K562 (cell line): ENCODE measurements around the gene HS3ST3A1. TPM values are rescaled to one million over a fixed set of nuclear protein-coding genes. Genes with fewer than 3 reads are reported as not detected.

Source experiments
- ATAC-seq: fragments of 200-7000 bp; cut with Tn5 transposase; 3 replicates; pipeline ENCODE4 v1.9.1; 2020; ENCODE audit warnings: moderate library complexity
- BruUV-seq: library from RNA; stranded (reverse); fragments of 400-500 nt; replicated peaks from 2 replicates; lab custom pipeline; 2021; lab: Mats Ljungman, UMichigan
- CTCF ChIA-PET: fragments of 300-600 bp; formaldehyde crosslinking; extraction: SDS; loops from one replicate; lab custom pipeline; 2021; ENCODE audit warnings: low intra/inter-chr PET ratio; lab: Yijun Ruan, JAX
- POLR2A ChIA-PET: fragments of 300-600, 350-650 bp; sonication (Branson Sonifier 250); formaldehyde crosslinking; extraction: SDS; loops from one replicate; lab custom pipeline; 2021; ENCODE audit warnings: antibody characterized with exemption, inconsistent platforms; lab: Yijun Ruan, JAX
- DNase-seq, 4 experiments: peaks; one replicate each; pipeline versions ENCODE4 v3.0.0 to v3.0.0-alpha.2; 2011 to 2018; ENCODE audit warnings: low spot score in 3 of 4, mixed read lengths in 3 of 4; ENCODE audit errors: extremely low read depth in 1 of 4
- FAIRE-seq: peaks from 2 replicates; lab custom pipeline; 2011; peaks lifted over from hg19 to GRCh38; lab: Jason Lieb, UNC
- H2AFZ ChIP-seq: 2 replicates; pipeline ENCODE4 v1.6.0; 2011; ENCODE audit warnings: low read depth, low read length, control low read depth, inconsistent platforms
- H3K27ac ChIP-seq: fragments of 200-600 bp; 3 replicates; pipeline ENCODE4 v1.8.0; 2011; ENCODE audit warnings: low read depth, mild to moderate bottlenecking, control low read depth, inconsistent platforms, low read length, moderate library complexity, mixed read lengths; ENCODE audit errors: extremely low read depth
- H3K27me3 ChIP-seq, 2 experiments: fragments of 300-600 bp in 1 of 2; 2 replicates in 1 of 2; 3 replicates in 1 of 2; pipeline versions ENCODE4 v1.6.0 to v1.8.0; 2011; ENCODE audit warnings: inconsistent platforms in 2 of 2, low read length in 2 of 2, mild to moderate bottlenecking in 1 of 2, mixed read lengths in 1 of 2, moderate library complexity in 1 of 2; ENCODE audit not compliant: control insufficient read depth in 2 of 2, insufficient read depth in 2 of 2
- H3K36me3 ChIP-seq: fragments of 300-600 bp; 3 replicates; pipeline ENCODE4 v1.8.0; 2011; ENCODE audit warnings: mild to moderate bottlenecking, low read length, inconsistent platforms; ENCODE audit not compliant: control insufficient read depth, insufficient read depth
- H3K4me1 ChIP-seq, 2 experiments: fragments of 200-600 bp in 1 of 2; replicated peaks in 1 of 2; 2 replicates in 1 of 2; 3 replicates in 1 of 2; pipeline versions ENCODE4 v1.5.1 to v1.8.0; 2011; ENCODE audit warnings: inconsistent platforms in 2 of 2, low read length in 2 of 2, mild to moderate bottlenecking in 1 of 2, mixed read lengths in 1 of 2, moderate library complexity in 1 of 2; ENCODE audit not compliant: control insufficient read depth in 2 of 2, insufficient read depth in 2 of 2
- H3K4me2 ChIP-seq: 2 replicates; pipeline ENCODE4 v1.6.1; 2011; ENCODE audit warnings: low read length, control low read depth, inconsistent platforms, mixed read lengths; ENCODE audit not compliant: insufficient read depth
- H3K4me3 ChIP-seq: fragments of 200-600 bp; sonication (generic), shearing (Covaris generic); 2 replicates; pipeline ENCODE4 v1.5.1; 2016; ENCODE audit warnings: control low read depth, inconsistent platforms
- H3K79me2 ChIP-seq: fragments of 200-600 bp; 3 replicates; pipeline ENCODE4 v1.8.0; 2011; ENCODE audit warnings: low read length, inconsistent platforms; ENCODE audit not compliant: control insufficient read depth, insufficient read depth
- H3K9ac ChIP-seq, 2 experiments: 2 replicates each; pipeline versions ENCODE4 v1.6.0 to v1.6.1; 2011; ENCODE audit warnings: low read depth in 2 of 2, low read length in 2 of 2, control low read depth in 1 of 2, inconsistent platforms in 1 of 2, mild to moderate bottlenecking in 1 of 2, mixed read lengths in 1 of 2; ENCODE audit not compliant: insufficient read depth in 1 of 2
- H3K9me1 ChIP-seq: one replicate; pipeline ENCODE4 v1.6.0; 2011; ENCODE audit warnings: inconsistent platforms, mild to moderate bottlenecking, low read length, moderate library complexity; ENCODE audit not compliant: control insufficient read depth, insufficient read depth
- H3K9me3 ChIP-seq: replicated peaks from 2 replicates; pipeline ENCODE4 v1.5.1; 2011; ENCODE audit warnings: low read depth, low read length, inconsistent platforms; ENCODE audit not compliant: control insufficient read depth, insufficient read depth
- H4K20me1 ChIP-seq: replicated peaks from 2 replicates; pipeline ENCODE4 v1.6.1; 2011; ENCODE audit warnings: low read length, inconsistent platforms, mixed read lengths; ENCODE audit not compliant: control insufficient read depth, insufficient read depth
- ARID1B ChIP-seq: fragments of 450-650 bp; IDR thresholded peaks from 2 replicates; pipeline ENCODE4 v1.6.1; 2016; ENCODE audit warnings: antibody characterized with exemption, mild to moderate bottlenecking, inconsistent platforms
- DPF2 ChIP-seq: fragments of 450-650 bp; IDR thresholded peaks from 2 replicates; pipeline ENCODE4 v1.6.1; 2016
- GATA2 ChIP-seq: sonication (generic); formaldehyde crosslinking; IDR thresholded peaks from 2 replicates; pipeline ENCODE4 v1.4.0; 2020; ENCODE audit warnings: mild to moderate bottlenecking, missing genetic modification reagents
- HCFC1 ChIP-seq: IDR thresholded peaks from 2 replicates; pipeline ENCODE4 v1.6.1; 2012; ENCODE audit warnings: low read depth, low read length, improper control_type of control experiment
- SIRT6 ChIP-seq: IDR thresholded peaks from one replicate; pipeline ENCODE4 v1.6.1; 2012; ENCODE audit warnings: low read depth, mild to moderate bottlenecking, control low read depth, inconsistent platforms, low read length, moderate library complexity
- TSC22D4 ChIP-seq: fragments of 450-650 bp; IDR thresholded peaks from 2 replicates; pipeline ENCODE4 v1.6.1; 2016; ENCODE audit warnings: missing genetic modification characterization, missing biosample characterization, control low read depth
- ZFP1 ChIP-seq: fragments of 450-650 bp; formaldehyde crosslinking; IDR thresholded peaks from 2 replicates; pipeline ENCODE4 v1.4.0; 2020; ENCODE audit warnings: mild to moderate bottlenecking, mixed read lengths
- ZNF431 ChIP-seq: sonication (generic); formaldehyde crosslinking; IDR thresholded peaks from 2 replicates; pipeline ENCODE4 v1.8.0; 2022; ENCODE audit warnings: mild to moderate bottlenecking, missing genetic modification reagents
- ZNF717 ChIP-seq: fragments of 250-450 bp; sonication (Bioruptor Pico); IDR thresholded peaks from 2 replicates; pipeline ENCODE4 v1.5.0; 2021
- ZNF77 ChIP-seq: fragments of 250-450 bp; sonication (Bioruptor Pico); IDR thresholded peaks from 2 replicates; pipeline ENCODE4 v1.5.0; 2020
- in situ Hi-C: fragments of 300-500 bp; cut with MboI; formaldehyde crosslinking; loops from 4 replicates; pipeline ENCODE4 v1.15.0; 2018; ENCODE audit warnings: inconsistent platforms, mixed read lengths
- intact Hi-C: fragments of 100-400 bp; cut with micrococcal nuclease; formaldehyde crosslinking; loops from 2 replicates; pipeline ENCODE4 v1.14.2; 2022
- polyA plus RNA-seq, 8 experiments: library from polyadenylated mRNA; depleted of rRNA in 4 of 8; stranded (reverse) in 5 of 8; unstranded in 3 of 8; fragments of >200 nt; fragmentation: Nextera tagmentation in 2 of 8; fragmentation: Illumina TruSeq in 1 of 8; extraction: Ambion mirVana in 2 of 8; extraction: Trizol in 1 of 8; gene quantifications; 2 replicates each; pipeline versions ENCODE4 v1.2.1 to v1.2.3, GENCODE V29; 2011 to 2014; ENCODE audit warnings: inconsistent platforms in 1 of 8, missing spikeins in 1 of 8
- total RNA-seq, 7 experiments: library from RNA; depleted of rRNA in 6 of 7; stranded (reverse); fragments of >200 nt in 6 of 7; fragmentation: Illumina TruSeq in 2 of 7; extraction: Trizol in 2 of 7; gene quantifications; 2 replicates each; pipeline versions ENCODE4 v1.2.1 to v1.2.3, GENCODE V29; 2011 to 2021; ENCODE audit warnings: low replicate concordance in 1 of 7
- TF ChIP-seq, protein P1 (sequence below): sonication (generic); formaldehyde crosslinking; IDR thresholded peaks from 2 replicates; pipeline ENCODE4 v1.9.0; 2022; ENCODE audit warnings: mild to moderate bottlenecking, missing genetic modification reagents
- TF ChIP-seq, protein P2 (sequence below): fragments of 450-650 bp; IDR thresholded peaks from 2 replicates; pipeline ENCODE4 v1.6.1; 2016; ENCODE audit warnings: low read depth
- TF ChIP-seq, protein P3 (sequence below), 2 experiments: fragments of 450-650 bp in 1 of 2; IDR thresholded peaks; 2 replicates each; pipeline ENCODE4 v1.6.1; 2011 to 2017; ENCODE audit warnings: low read depth in 2 of 2, antibody characterized with exemption in 1 of 2, borderline replicate concordance in 1 of 2, low read length in 1 of 2, mild to moderate bottlenecking in 1 of 2, mixed read lengths in 1 of 2; ENCODE audit not compliant: control insufficient read depth in 1 of 2

Gene HS3ST3A1
- total and polyA plus RNA-seq, 9 of the 15 experiments (the other 6 are each of a cell fraction or from before 2014, with no cell fraction given): 0.25 to 14.8 (median 2.3) TPM

DNA sequence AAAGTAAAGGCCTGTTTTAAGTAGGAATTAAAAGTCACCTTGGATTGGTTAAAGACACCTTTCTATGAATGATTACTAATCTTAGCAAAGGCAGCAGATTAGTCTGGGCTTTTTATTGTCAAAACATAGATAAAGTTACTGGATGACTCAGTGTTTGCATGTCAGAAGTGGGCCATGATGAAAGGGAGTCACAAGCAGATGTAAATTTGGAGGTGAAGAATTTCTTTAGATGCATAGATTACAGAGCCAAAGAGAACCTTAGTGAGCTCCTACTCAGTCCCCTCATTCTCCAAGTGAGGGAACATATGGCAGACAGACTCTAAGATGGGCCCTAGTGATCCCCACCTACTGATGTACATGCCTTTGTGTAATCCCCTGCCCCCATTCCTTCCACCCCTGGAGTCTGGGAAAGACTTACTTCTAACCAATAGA is 124.5 kb downstream of the HS3ST3A1 start:
- DNase-seq: peak in 2 of 4 experiments; percentile 11 to 38
- intact Hi-C loops: no loop called here
- in situ Hi-C loops: no loop called here
- TF ChIP-seq ZNF717 (CRISPR knock-in tag) (no peak), GATA2 (no peak), TSC22D4 (no peak), ZNF77 (CRISPR knock-in tag) (no peak), DPF2 (peak; percentile 73), HCFC1 (no peak), ZNF431 (CRISPR knock-in tag) (no peak), SIRT6 (no peak), ZFP1 (no peak), ARID1B (peak; percentile 72)
- TF ChIP-seq, protein P1, sequence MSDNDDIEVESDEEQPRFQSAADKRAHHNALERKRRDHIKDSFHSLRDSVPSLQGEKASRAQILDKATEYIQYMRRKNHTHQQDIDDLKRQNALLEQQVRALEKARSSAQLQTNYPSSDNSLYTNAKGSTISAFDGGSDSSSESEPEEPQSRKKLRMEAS (CRISPR knock-in tag): no peak
- TF ChIP-seq, protein P2, sequence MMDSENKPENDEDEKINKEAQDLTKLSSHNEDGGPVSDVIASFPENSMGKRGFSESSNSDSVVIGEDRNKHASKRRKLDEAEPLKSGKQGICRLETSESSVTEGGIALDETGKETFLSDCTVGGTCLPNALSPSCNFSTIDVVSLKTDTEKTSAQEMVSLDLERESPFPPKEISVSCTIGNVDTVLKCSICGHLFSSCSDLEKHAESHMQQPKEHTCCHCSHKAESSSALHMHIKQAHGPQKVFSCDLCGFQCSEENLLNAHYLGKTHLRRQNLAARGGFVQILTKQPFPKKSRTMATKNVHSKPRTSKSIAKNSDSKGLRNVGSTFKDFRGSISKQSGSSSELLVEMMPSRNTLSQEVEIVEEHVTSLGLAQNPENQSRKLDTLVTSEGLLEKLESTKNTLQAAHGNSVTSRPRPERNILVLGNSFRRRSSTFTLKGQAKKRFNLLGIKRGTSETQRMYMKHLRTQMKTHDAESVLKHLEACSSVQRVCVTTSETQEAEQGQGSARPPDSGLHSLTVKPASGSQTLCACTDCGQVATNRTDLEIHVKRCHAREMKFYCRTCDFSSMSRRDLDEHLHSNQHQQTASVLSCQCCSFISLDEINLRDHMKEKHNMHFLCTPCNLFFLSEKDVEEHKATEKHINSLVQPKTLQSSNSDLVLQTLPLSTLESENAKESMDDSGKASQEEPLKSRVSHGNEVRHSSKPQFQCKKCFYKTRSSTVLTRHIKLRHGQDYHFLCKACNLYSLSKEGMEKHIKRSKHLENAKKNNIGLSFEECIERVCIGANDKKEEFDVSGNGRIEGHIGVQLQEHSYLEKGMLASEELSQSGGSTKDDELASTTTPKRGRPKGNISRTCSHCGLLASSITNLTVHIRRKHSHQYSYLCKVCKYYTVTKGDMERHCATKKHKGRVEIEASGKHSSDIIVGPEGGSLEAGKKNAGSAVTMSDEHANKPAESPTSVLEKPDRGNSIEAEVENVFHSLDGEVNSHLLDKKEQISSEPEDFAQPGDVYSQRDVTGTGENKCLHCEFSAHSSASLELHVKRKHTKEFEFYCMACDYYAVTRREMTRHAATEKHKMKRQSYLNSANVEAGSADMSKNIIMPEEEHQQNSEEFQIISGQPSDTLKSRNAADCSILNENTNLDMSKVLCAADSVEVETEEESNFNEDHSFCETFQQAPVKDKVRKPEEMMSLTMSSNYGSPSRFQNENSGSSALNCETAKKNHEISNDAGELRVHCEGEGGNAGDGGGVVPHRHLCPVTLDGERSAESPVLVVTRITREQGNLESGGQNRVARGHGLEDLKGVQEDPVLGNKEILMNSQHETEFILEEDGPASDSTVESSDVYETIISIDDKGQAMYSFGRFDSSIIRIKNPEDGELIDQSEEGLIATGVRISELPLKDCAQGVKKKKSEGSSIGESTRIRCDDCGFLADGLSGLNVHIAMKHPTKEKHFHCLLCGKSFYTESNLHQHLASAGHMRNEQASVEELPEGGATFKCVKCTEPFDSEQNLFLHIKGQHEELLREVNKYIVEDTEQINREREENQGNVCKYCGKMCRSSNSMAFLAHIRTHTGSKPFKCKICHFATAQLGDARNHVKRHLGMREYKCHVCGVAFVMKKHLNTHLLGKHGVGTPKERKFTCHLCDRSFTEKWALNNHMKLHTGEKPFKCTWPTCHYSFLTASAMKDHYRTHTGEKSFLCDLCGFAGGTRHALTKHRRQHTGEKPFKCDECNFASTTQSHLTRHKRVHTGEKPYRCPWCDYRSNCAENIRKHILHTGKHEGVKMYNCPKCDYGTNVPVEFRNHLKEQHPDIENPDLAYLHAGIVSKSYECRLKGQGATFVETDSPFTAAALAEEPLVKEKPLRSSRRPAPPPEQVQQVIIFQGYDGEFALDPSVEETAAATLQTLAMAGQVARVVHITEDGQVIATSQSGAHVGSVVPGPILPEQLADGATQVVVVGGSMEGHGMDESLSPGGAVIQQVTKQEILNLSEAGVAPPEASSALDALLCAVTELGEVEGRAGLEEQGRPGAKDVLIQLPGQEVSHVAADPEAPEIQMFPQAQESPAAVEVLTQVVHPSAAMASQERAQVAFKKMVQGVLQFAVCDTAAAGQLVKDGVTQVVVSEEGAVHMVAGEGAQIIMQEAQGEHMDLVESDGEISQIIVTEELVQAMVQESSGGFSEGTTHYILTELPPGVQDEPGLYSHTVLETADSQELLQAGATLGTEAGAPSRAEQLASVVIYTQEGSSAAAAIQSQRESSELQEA: no peak
- TF ChIP-seq, protein P3, sequence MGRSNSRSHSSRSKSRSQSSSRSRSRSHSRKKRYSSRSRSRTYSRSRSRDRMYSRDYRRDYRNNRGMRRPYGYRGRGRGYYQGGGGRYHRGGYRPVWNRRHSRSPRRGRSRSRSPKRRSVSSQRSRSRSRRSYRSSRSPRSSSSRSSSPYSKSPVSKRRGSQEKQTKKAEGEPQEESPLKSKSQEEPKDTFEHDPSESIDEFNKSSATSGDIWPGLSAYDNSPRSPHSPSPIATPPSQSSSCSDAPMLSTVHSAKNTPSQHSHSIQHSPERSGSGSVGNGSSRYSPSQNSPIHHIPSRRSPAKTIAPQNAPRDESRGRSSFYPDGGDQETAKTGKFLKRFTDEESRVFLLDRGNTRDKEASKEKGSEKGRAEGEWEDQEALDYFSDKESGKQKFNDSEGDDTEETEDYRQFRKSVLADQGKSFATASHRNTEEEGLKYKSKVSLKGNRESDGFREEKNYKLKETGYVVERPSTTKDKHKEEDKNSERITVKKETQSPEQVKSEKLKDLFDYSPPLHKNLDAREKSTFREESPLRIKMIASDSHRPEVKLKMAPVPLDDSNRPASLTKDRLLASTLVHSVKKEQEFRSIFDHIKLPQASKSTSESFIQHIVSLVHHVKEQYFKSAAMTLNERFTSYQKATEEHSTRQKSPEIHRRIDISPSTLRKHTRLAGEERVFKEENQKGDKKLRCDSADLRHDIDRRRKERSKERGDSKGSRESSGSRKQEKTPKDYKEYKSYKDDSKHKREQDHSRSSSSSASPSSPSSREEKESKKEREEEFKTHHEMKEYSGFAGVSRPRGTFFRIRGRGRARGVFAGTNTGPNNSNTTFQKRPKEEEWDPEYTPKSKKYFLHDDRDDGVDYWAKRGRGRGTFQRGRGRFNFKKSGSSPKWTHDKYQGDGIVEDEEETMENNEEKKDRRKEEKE (IDR thresholded peaks at IDR 0.05; ENCODE audit: borderline replicate concordance in 1 of 2, control insufficient read depth in 1 of 2, low read depth in 2 of 2, low read length in 1 of 2): no peak

More for the DNA sequence above, 124.5 kb downstream of the HS3ST3A1 start:
- Histone ChIP-seq H3K27ac (no peak overlapping the region), H3K9me3 (peaks cover 3% of the 10 kb centered on the region), H4K20me1 (no peaks in the 10 kb centered on the region), H3K4me1 (peaks cover 0 to 21% of the 10 kb centered on the region in 2 experiments; a peak in 4 of 5 replicates), H3K9ac (no peak overlapping the region), H3K9me1 (no peaks in the 10 kb centered on the region), H2AFZ (no peak overlapping the region), H3K36me3 (no peaks in the 10 kb centered on the region), H3K27me3 (no peaks in the 10 kb centered on the region), H3K79me2 (no peaks in the 10 kb centered on the region), H3K4me3 (no peak overlapping the region), H3K4me2 (no peak overlapping the region)
- CTCF ChIA-PET: no interaction called here
- no TSS peak for BruUV-seq
- ATAC-seq (peak; percentile 64), FAIRE-seq (peak; percentile 58)
- POLR2A ChIA-PET: no interaction called here
